ENCODE results near the gene STK36. TPM values are rescaled to one million over a fixed set of nuclear protein-coding genes. Genes with fewer than 3 reads are reported as not detected.

STK36 gene
- total RNA-seq, 2 experiments from 2014 or later = 13.1 to 19.3 TPM

GRCh38 chr2:218732052-218732760 is 60.3 kb downstream of the STK36 start:
- ATAC-seq (no peak), DNase-seq (no peak)
- ChIA-PET POLR2A (no interaction called here), CTCF (interaction anchor here (0.6 to 4.8 kb wide), 9 partner anchors 11 to 419 kb away, joined by 3 to 40 read pairs (median 4); partner anchors contain the start of gene TTLL4)
- Mint-ChIP-seq H3K4me1 (peaks cover 32% of the 10 kb centered on the region), H3K36me3 (ENCODE audit: low read depth) (peaks cover 26% of the 10 kb centered on the region), H3K27me3 (no peaks in the 10 kb centered on the region), H3K4me3 (no peak overlapping the region), H3K27ac (no peak overlapping the region), H3K9me3 (ENCODE audit: low read depth) (peaks cover 2% of the 10 kb centered on the region)
- intact Hi-C loops (cut with DNase I, micrococcal nuclease) = no loop called here

GRCh38 chr2:218732761-218733158 is 60.9 kb downstream of the STK36 start:
- Mint-ChIP-seq H3K4me3 (no peak overlapping the region), H3K27ac (peak overlapping the region; percentile 63), H3K9me3 (ENCODE audit: low read depth) (peaks cover 1% of the 10 kb centered on the region), H3K4me1 (peaks cover 31% of the 10 kb centered on the region), H3K36me3 (ENCODE audit: low read depth) (peaks cover 25% of the 10 kb centered on the region), H3K27me3 (no peaks in the 10 kb centered on the region)
- ATAC-seq (peak; percentile 24), DNase-seq (no peak)
- ChIA-PET POLR2A (no interaction called here), CTCF (interaction anchor here (1.3 to 4.8 kb wide), 4 partner anchors 22 to 247 kb away, joined by 3 to 40 read pairs (median 6); partner anchors contain the start of gene TTLL4)
- intact Hi-C loops (cut with DNase I, micrococcal nuclease) = no loop called here

GRCh38 chr2:218733171-218734021 is 61.5 kb downstream of the STK36 start:
- ChIA-PET POLR2A (no interaction called here), CTCF (interaction anchor here (4.8 kb wide), 1 partner anchor 115 kb away, joined by 40 read pairs; no protein-coding TSS in a partner anchor)
- no peaks in the 10 kb centered on the region for H3K9me3 Mint-ChIP-seq (ENCODE audit: low read depth)
- intact Hi-C loops (cut with DNase I, micrococcal nuclease) = no loop called here
- no peaks in the 10 kb centered on the region for H3K27me3 Mint-ChIP-seq
- H3K27ac Mint-ChIP-seq = peak overlapping the region; percentile 63
- peaks cover 30% of the 10 kb centered on the region for H3K4me1 Mint-ChIP-seq
- ATAC-seq = peak; percentile 98
- H3K4me3 Mint-ChIP-seq = no peak overlapping the region
- H3K36me3 Mint-ChIP-seq (ENCODE audit: low read depth) = peaks cover 28% of the 10 kb centered on the region
- DNase-seq = peak; percentile 55

GRCh38 chr2:218734190-218734975 is 62.5 kb downstream of the STK36 start:
- DNase-seq (no peak), ATAC-seq (no peak)
- no peaks in the 10 kb centered on the region for H3K9me3 Mint-ChIP-seq (ENCODE audit: low read depth)
- no peak overlapping the region for H3K27ac Mint-ChIP-seq
- peaks cover 30% of the 10 kb centered on the region for H3K4me1 Mint-ChIP-seq
- ChIA-PET POLR2A (no interaction called here), CTCF (no interaction called here)
- no peak overlapping the region for H3K4me3 Mint-ChIP-seq
- peaks cover 27% of the 10 kb centered on the region for H3K36me3 Mint-ChIP-seq (ENCODE audit: low read depth)
- H3K27me3 Mint-ChIP-seq = no peaks in the 10 kb centered on the region
- intact Hi-C loops (cut with DNase I, micrococcal nuclease) = no loop called here

- no peaks in the 10 kb centered on the region for H3K9me3 Mint-ChIP-seq (ENCODE audit: low read depth)
- no peaks in the 10 kb centered on the region for H3K27me3 Mint-ChIP-seq
- peaks cover 35% of the 10 kb centered on the region for H3K36me3 Mint-ChIP-seq (ENCODE audit: low read depth)
- ATAC-seq (no peak), DNase-seq (no peak)
- intact Hi-C loops (cut with DNase I, micrococcal nuclease) = no loop called here
- CTCF ChIA-PET = interaction anchor here (0.6 to 1.6 kb wide), 4 partner anchors 9 to 378 kb away, joined by 3 to 6 read pairs (median 3); no protein-coding TSS in a partner anchor
- POLR2A ChIA-PET = interaction anchor here (0.6 to 0.7 kb wide), 2 partner anchors 160 to 173 kb away, joined by 3 read pairs; no protein-coding TSS in a partner anchor
- H3K27ac Mint-ChIP-seq = no peak overlapping the region
- peaks cover 27% of the 10 kb centered on the region for H3K4me1 Mint-ChIP-seq
- H3K4me3 Mint-ChIP-seq = no peak overlapping the region
Measured at GRCh38 chr2:218736531-218736930, 64.6 kb downstream of the STK36 start.

- CTCF ChIA-PET = interaction anchor here (1.0 kb wide), 1 partner anchor 12 kb away, joined by 3 read pairs; no protein-coding TSS in a partner anchor
- ATAC-seq = peak; percentile 75
- peaks cover 65% of the 10 kb centered on the region for H3K36me3 Mint-ChIP-seq (ENCODE audit: low read depth)
- DNase-seq = no peak
- POLR2A ChIA-PET = interaction anchor here (0.7 kb wide), 1 partner anchor 11 kb away, joined by 3 read pairs; no protein-coding TSS in a partner anchor
- H3K27ac Mint-ChIP-seq = no peak overlapping the region
- no peak overlapping the region for H3K4me3 Mint-ChIP-seq
- H3K9me3 Mint-ChIP-seq (ENCODE audit: low read depth) = no peaks in the 10 kb centered on the region
- H3K27me3 Mint-ChIP-seq = no peaks in the 10 kb centered on the region
- peaks cover 26% of the 10 kb centered on the region for H3K4me1 Mint-ChIP-seq
- intact Hi-C loops (cut with DNase I, micrococcal nuclease) = no loop called here
Measured at GRCh38 chr2:218743068-218743467, 71.2 kb downstream of the STK36 start.

- ChIA-PET CTCF (no interaction called here), POLR2A (no interaction called here)
- no peak for DNase-seq
- ATAC-seq = peak; percentile 78
- peak overlapping the region; percentile 67 for H3K27ac Mint-ChIP-seq
- intact Hi-C loops (cut with DNase I, micrococcal nuclease) = no loop called here
- no peaks in the 10 kb centered on the region for H3K27me3 Mint-ChIP-seq
- H3K36me3 Mint-ChIP-seq (ENCODE audit: low read depth) = peaks cover 62% of the 10 kb centered on the region
- H3K4me3 Mint-ChIP-seq = no peak overlapping the region
- peaks cover 26% of the 10 kb centered on the region for H3K4me1 Mint-ChIP-seq
- no peaks in the 10 kb centered on the region for H3K9me3 Mint-ChIP-seq (ENCODE audit: low read depth)
Measured at GRCh38 chr2:218744615-218745014, 72.7 kb downstream of the STK36 start.

- intact Hi-C loops (cut with DNase I, micrococcal nuclease) = no loop called here
- no peak overlapping the region for H3K4me3 Mint-ChIP-seq
- H3K4me1 Mint-ChIP-seq = peaks cover 26% of the 10 kb centered on the region
- peaks cover 59% of the 10 kb centered on the region for H3K36me3 Mint-ChIP-seq (ENCODE audit: low read depth)
- no peaks in the 10 kb centered on the region for H3K27me3 Mint-ChIP-seq
- CTCF ChIA-PET = interaction anchor here (0.9 to 1.6 kb wide), 2 partner anchors 58 to 107 kb away, joined by 3 to 6 read pairs; no protein-coding TSS in a partner anchor
- POLR2A ChIA-PET = no interaction called here
- DNase-seq = no peak
- H3K9me3 Mint-ChIP-seq (ENCODE audit: low read depth) = no peaks in the 10 kb centered on the region
- peak overlapping the region; percentile 13 for H3K27ac Mint-ChIP-seq
- peak; percentile 43 for ATAC-seq
Measured at GRCh38 chr2:218745160-218745558, 73.3 kb downstream of the STK36 start.

GRCh38 chr2:218745559-218746469 is 73.9 kb downstream of the STK36 start:
- H3K4me1 Mint-ChIP-seq = peaks cover 26% of the 10 kb centered on the region
- H3K9me3 Mint-ChIP-seq (ENCODE audit: low read depth) = no peaks in the 10 kb centered on the region
- peak overlapping the region; percentile 13 for H3K27ac Mint-ChIP-seq
- no peak for ATAC-seq
- no peak overlapping the region for H3K4me3 Mint-ChIP-seq
- H3K27me3 Mint-ChIP-seq = no peaks in the 10 kb centered on the region
- ChIA-PET CTCF (interaction anchor here (0.9 to 1.6 kb wide), 4 partner anchors 58 to 234 kb away, joined by 3 to 6 read pairs (median 4); no protein-coding TSS in a partner anchor), POLR2A (no interaction called here)
- DNase-seq = no peak
- peaks cover 57% of the 10 kb centered on the region for H3K36me3 Mint-ChIP-seq (ENCODE audit: low read depth)
- intact Hi-C loops (cut with DNase I, micrococcal nuclease) = no loop called here

GRCh38 chr2:218746470-218746795 is 74.5 kb downstream of the STK36 start:
- no peak for ATAC-seq
- intact Hi-C loops (cut with DNase I, micrococcal nuclease) = no loop called here
- Mint-ChIP-seq H3K9me3 (ENCODE audit: low read depth) (no peaks in the 10 kb centered on the region), H3K36me3 (ENCODE audit: low read depth) (peaks cover 56% of the 10 kb centered on the region), H3K4me3 (no peak overlapping the region), H3K27ac (no peak overlapping the region), H3K27me3 (no peaks in the 10 kb centered on the region), H3K4me1 (peaks cover 26% of the 10 kb centered on the region)
- POLR2A ChIA-PET = no interaction called here
- CTCF ChIA-PET = interaction anchor here (0.8 to 1.6 kb wide), 4 partner anchors 59 to 234 kb away, joined by 3 to 6 read pairs (median 4); no protein-coding TSS in a partner anchor
- no peak for DNase-seq

Data from activated CD4-positive, alpha-beta T cell treated with anti-CD3 and anti-CD28 coated beads for 36 hours (primary cell).